ENCODE results near the gene ADGRD2. TPM values are rescaled to one million over a fixed set of nuclear protein-coding genes. Genes with fewer than 3 reads are reported as not detected.

ADGRD2 gene
- total and polyA plus RNA-seq, 9 of the 15 experiments (the other 6 are each of a cell fraction or from before 2014, with no cell fraction given) = not detected

DNA sequence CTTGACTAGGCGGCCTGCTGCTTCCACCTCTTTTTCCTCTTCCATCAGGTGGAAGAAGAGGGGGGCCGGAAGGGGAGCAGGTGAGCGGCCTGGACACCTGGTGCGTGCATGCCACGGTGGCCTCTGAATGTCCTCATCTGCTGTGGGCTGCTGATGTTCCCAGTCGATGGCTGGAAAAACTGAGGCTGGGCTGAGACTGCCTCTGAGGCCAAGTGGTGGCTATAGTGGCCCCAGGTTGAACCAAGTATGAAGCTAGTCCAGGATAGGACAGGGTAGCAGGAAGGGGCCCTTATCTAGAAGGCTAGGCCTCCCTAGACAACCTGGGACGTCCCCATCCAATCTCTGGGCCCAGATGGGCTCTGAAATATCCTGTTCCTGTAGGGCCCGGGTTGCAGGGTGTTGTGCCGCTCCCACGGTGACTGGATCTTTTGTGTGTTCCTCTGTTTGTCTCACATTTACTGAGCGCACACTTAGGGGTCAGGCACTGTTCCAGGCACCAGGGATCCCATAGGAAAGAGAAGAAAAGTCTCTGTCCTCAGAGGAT, 57.7 kb downstream of the ADGRD2 start:
- DNase-seq (ENCODE audit: extremely low read depth in 1 of 4, low spot score in 3 of 4) (peak in 2 of 4 experiments; percentile 35 to 48), ATAC-seq (no peak), FAIRE-seq (no peak)
- H3K4me2 ChIP-seq (ENCODE audit: insufficient read depth, low read length) = no peak overlapping the region
- no peaks in the 10 kb centered on the region for H3K9me3 ChIP-seq (replicated peaks; ENCODE audit: control insufficient read depth, insufficient read depth, low read depth, low read length)
- no TSS peak for BruUV-seq (replicated peaks)
- peaks cover 8 to 20% of the 10 kb centered on the region in 2 experiments; a peak in 3 of 5 replicates for H3K27me3 ChIP-seq (ENCODE audit: control insufficient read depth in 2 of 2, insufficient read depth in 2 of 2, low read length in 2 of 2)
- TF ChIP-seq ZNF324 (CRISPR knock-in tag; IDR thresholded peaks at IDR 0.05) (no peak), KDM5B (IDR thresholded peaks at IDR 0.05; ENCODE audit: insufficient replicate concordance, low read depth, low read length) (no peak), ZSCAN32 (CRISPR knock-in tag; IDR thresholded peaks at IDR 0.05) (no peak), CBFA2T3 (IDR thresholded peaks at IDR 0.05) (0 out of 2 replicates have a peak, but pooled peaks have one; percentile 42), KLF10 (CRISPR knock-in tag; IDR thresholded peaks at IDR 0.05) (no peak), KDM1A (IDR thresholded peaks at IDR 0.05) (0 out of 4 replicates have a peak, but pooled peaks have one; percentile 5 to 17), HNRNPLL (IDR thresholded peaks at IDR 0.05; ENCODE audit: low read depth, low read length, poor library complexity, severe bottlenecking) (no peak), BACH1 (tag; IDR thresholded peaks at IDR 0.05) (no peak), CAMTA2 (CRISPR knock-in tag; conservative IDR thresholded peaks at IDR 0.05) (no peak), OTX1 (CRISPR knock-in tag; IDR thresholded peaks at IDR 0.05) (no peak), HSF4 (CRISPR knock-in tag; IDR thresholded peaks at IDR 0.05; ENCODE audit: borderline replicate concordance) (no peak), PTBP1 (IDR thresholded peaks at IDR 0.05; ENCODE audit: low read depth, low read length) (no peak)
- TF ChIP-seq, protein P1, sequence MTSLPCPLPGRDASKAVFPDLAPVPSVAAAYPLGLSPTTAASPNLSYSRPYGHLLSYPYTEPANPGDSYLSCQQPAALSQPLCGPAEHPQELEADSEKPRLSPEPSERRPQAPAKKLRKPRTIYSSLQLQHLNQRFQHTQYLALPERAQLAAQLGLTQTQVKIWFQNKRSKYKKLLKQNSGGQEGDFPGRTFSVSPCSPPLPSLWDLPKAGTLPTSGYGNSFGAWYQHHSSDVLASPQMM (CRISPR knock-in tag; IDR thresholded peaks at IDR 0.05) = no peak
- in situ Hi-C loops (cut with MboI) = no loop called here
- intact Hi-C loops (cut with micrococcal nuclease) = no loop called here
- ChIA-PET CTCF (ENCODE audit: low intra/inter-chr PET ratio) (no interaction called here), POLR2A (no interaction called here)
- H3K27ac ChIP-seq (ENCODE audit: extremely low read depth, low read depth, low read length) = no peak overlapping the region
- H2AFZ ChIP-seq (ENCODE audit: low read depth, low read length) = 0 out of 2 replicates have a peak overlapping the region, but pooled peaks have one; percentile 22
- H3K4me1 ChIP-seq (replicated peaks in 1 of 2; ENCODE audit: control insufficient read depth in 2 of 2, insufficient read depth in 2 of 2, low read length in 2 of 2) = peaks cover 23 to 66% of the 10 kb centered on the region in 2 experiments
- H3K36me3 ChIP-seq (ENCODE audit: control insufficient read depth, insufficient read depth, low read length) = no peaks in the 10 kb centered on the region
- H3K9ac ChIP-seq (ENCODE audit: insufficient read depth in 1 of 2, low read depth in 2 of 2, low read length in 2 of 2) = no peak overlapping the region
- 35% methylated on average over 5 of the region's 11 CpGs for WGBS (ENCODE audit: insufficient coverage, low coverage, missing lambda C conversion rate)
- no peaks in the 10 kb centered on the region for H3K79me2 ChIP-seq (ENCODE audit: control insufficient read depth, insufficient read depth, low read length)
- no peak overlapping the region for H3K4me3 ChIP-seq
- H4K20me1 ChIP-seq (replicated peaks; ENCODE audit: control insufficient read depth, insufficient read depth, low read length) = no peaks in the 10 kb centered on the region
- no peaks in the 10 kb centered on the region for H3K9me1 ChIP-seq (ENCODE audit: control insufficient read depth, insufficient read depth, low read length)

Data from K562 (cell line).